SK-N-SH treated with all-trans-retinoic acid at 6 μM for 48 hours (cell line): Measurements from ENCODE around the gene C5.

Experiments used
- ATAC-seq: fragments of 200-7000 bp; cut with Tn5 transposase; 3 replicates; pipeline ENCODE4 v1.9.1; 2020; ENCODE audit warnings: mild to moderate bottlenecking, moderate library complexity
- ARNTL ChIP-seq: fragments of 450-650 bp; formaldehyde crosslinking; IDR thresholded peaks from 2 replicates; pipeline ENCODE4 v1.5.0; 2020; ENCODE audit warnings: low read depth, mild to moderate bottlenecking, moderate library complexity, borderline replicate concordance
- BACH2 ChIP-seq: fragments of 250-450 bp; sonication (Bioruptor Pico); IDR thresholded peaks from 2 replicates; pipeline ENCODE4 v1.9.0; 2021; ENCODE audit warnings: mild to moderate bottlenecking, borderline replicate concordance
- CSDC2 ChIP-seq: fragments of 250-450 bp; sonication (Bioruptor Pico); IDR thresholded peaks from 2 replicates; pipeline ENCODE4 v1.5.0; 2020; ENCODE audit warnings: mild to moderate bottlenecking, moderate library complexity
- ESRRG ChIP-seq: fragments of 250-450 bp; sonication (Bioruptor Pico); IDR thresholded peaks from 2 replicates; pipeline ENCODE4 v1.6.1; 2021; ENCODE audit warnings: mild to moderate bottlenecking
- GLIS3 ChIP-seq: fragments of 250-450 bp; sonication (Bioruptor Pico); IDR thresholded peaks from 2 replicates; pipeline ENCODE4 v1.5.0; 2020; ENCODE audit warnings: mild to moderate bottlenecking, moderate library complexity
- ISL1 ChIP-seq: fragments of 250-450 bp; sonication (Bioruptor Pico); IDR thresholded peaks from 2 replicates; pipeline ENCODE4 v2.1.2; 2022; ENCODE audit warnings: mild to moderate bottlenecking, moderate library complexity
- OSR1 ChIP-seq: fragments of 250-450 bp; sonication (Bioruptor Pico); IDR thresholded peaks from 2 replicates; pipeline ENCODE4 v1.8.0; 2022; ENCODE audit warnings: moderate library complexity, mild to moderate bottlenecking, inconsistent platforms
- PATZ1 ChIP-seq: fragments of 250-450 bp; sonication (Bioruptor Pico); IDR thresholded peaks from 2 replicates; pipeline ENCODE4 v1.8.0; 2020; ENCODE audit warnings: mild to moderate bottlenecking, moderate library complexity, borderline replicate concordance
- PPARA ChIP-seq: fragments of 250-450 bp; sonication (Bioruptor Pico); IDR thresholded peaks from 2 replicates; pipeline ENCODE4 v1.5.0; 2020; ENCODE audit warnings: mild to moderate bottlenecking, borderline replicate concordance
- SNAI2 ChIP-seq: fragments of 250-450 bp; sonication (Bioruptor Pico); IDR thresholded peaks from 2 replicates; pipeline ENCODE4 v1.5.0; 2020; ENCODE audit warnings: mild to moderate bottlenecking, moderate library complexity
- TCF4 ChIP-seq: fragments of 250-450 bp; sonication (Bioruptor Pico); IDR thresholded peaks from 2 replicates; pipeline ENCODE4 v1.8.0; 2021; ENCODE audit warnings: mild to moderate bottlenecking, moderate library complexity, borderline replicate concordance
- TOX ChIP-seq: fragments of 250-450 bp; sonication (Bioruptor Pico); IDR thresholded peaks from 2 replicates; pipeline ENCODE4 v1.8.0; 2021; ENCODE audit warnings: mild to moderate bottlenecking, moderate library complexity, borderline replicate concordance
- ZC3H10 ChIP-seq: fragments of 250-450 bp; sonication (Bioruptor Pico); IDR thresholded peaks from 2 replicates; pipeline ENCODE4 v1.5.1; 2021; ENCODE audit warnings: mild to moderate bottlenecking, moderate library complexity
- ZFP3 ChIP-seq: fragments of 250-450 bp; sonication (Bioruptor Pico); IDR thresholded peaks from 2 replicates; pipeline ENCODE4 v1.5.0; 2020; ENCODE audit warnings: mild to moderate bottlenecking, moderate library complexity
- ZFP30 ChIP-seq: fragments of 450-650 bp; formaldehyde crosslinking; IDR thresholded peaks from 2 replicates; pipeline ENCODE4 v1.5.0; 2022; ENCODE audit warnings: mild to moderate bottlenecking, moderate library complexity
- ZNF565 ChIP-seq: fragments of 450-650 bp; formaldehyde crosslinking; conservative IDR thresholded peaks from 2 replicates; pipeline ENCODE4 v1.5.0; 2020; ENCODE audit warnings: low read depth, mild to moderate bottlenecking, moderate library complexity
- ZNF70 ChIP-seq: fragments of 450-650 bp; formaldehyde crosslinking; IDR thresholded peaks from 2 replicates; pipeline ENCODE4 v1.5.0; 2020; ENCODE audit warnings: mild to moderate bottlenecking, moderate library complexity
- ZNF8 ChIP-seq: fragments of 450-650 bp; formaldehyde crosslinking; IDR thresholded peaks from 2 replicates; pipeline ENCODE4 v1.5.0; 2020; ENCODE audit warnings: mild to moderate bottlenecking, moderate library complexity
- TF ChIP-seq, protein P1 (sequence below): fragments of 250-450 bp; sonication (Bioruptor Pico); IDR thresholded peaks from 2 replicates; pipeline ENCODE4 v1.5.0; 2020; ENCODE audit warnings: mild to moderate bottlenecking, moderate library complexity
- TF ChIP-seq, protein P2 (sequence below): fragments of 250-450 bp; sonication (Bioruptor Pico); IDR thresholded peaks from 2 replicates; pipeline ENCODE4 v1.5.1; 2021; ENCODE audit warnings: mild to moderate bottlenecking, moderate library complexity
- TF ChIP-seq, protein P3 (sequence below): fragments of 250-450 bp; sonication (Bioruptor Pico); IDR thresholded peaks from 2 replicates; pipeline ENCODE4 v1.8.0; 2021; ENCODE audit warnings: low read depth, mild to moderate bottlenecking, moderate library complexity, borderline replicate concordance
- TF ChIP-seq, protein P4 (sequence below): fragments of 250-450 bp; sonication (Bioruptor Pico); IDR thresholded peaks from 2 replicates; pipeline ENCODE4 v1.5.1; 2020; ENCODE audit warnings: low read depth, mild to moderate bottlenecking, moderate library complexity

C5 gene

DNA sequence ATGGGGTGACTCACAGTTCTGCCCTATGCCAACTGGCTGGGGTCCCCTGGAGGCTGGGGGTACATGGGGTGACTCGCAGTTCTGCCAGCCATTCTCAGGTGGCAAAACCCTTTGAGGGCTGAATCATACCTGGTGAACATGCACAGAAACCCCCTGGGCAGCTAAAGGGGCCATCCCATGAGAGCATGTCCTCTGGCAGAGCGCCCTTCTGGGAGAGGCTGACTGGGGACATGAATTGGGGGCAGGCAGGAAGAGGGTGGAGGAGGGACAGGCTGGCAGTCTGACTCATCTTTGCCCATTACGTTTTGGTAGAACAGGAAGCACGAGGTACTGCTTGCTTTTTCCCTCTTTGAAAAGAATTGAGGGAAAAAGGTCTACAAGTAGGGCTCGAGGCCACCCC is 140.2 kb downstream of the C5 start:
- no peak for TF ChIP-seq OSR1 (CRISPR knock-in tag)
- no peak for TF ChIP-seq BACH2 (CRISPR knock-in tag)
- TF ChIP-seq CSDC2 (CRISPR knock-in tag), result no peak
- peak; percentile 25; the same call in 1 of the 3 replicates for ATAC-seq

GRCh38 chr9:120905315-120906164 is 144.5 kb downstream of the C5 start:
- TF ChIP-seq ZNF565 (CRISPR knock-in tag) (no peak), ZFP30 (no peak), ZFP3 (CRISPR knock-in tag) (no peak), CSDC2 (CRISPR knock-in tag) (no peak), GLIS3 (CRISPR knock-in tag) (no peak), ZNF70 (CRISPR knock-in tag) (no peak), ESRRG (CRISPR knock-in tag) (no peak), PPARA (no peak), ZC3H10 (CRISPR knock-in tag) (no peak), ARNTL (no peak), TOX (CRISPR knock-in tag) (no peak), PATZ1 (no peak), TCF4 (no peak)
- TF ChIP-seq, protein P1, sequence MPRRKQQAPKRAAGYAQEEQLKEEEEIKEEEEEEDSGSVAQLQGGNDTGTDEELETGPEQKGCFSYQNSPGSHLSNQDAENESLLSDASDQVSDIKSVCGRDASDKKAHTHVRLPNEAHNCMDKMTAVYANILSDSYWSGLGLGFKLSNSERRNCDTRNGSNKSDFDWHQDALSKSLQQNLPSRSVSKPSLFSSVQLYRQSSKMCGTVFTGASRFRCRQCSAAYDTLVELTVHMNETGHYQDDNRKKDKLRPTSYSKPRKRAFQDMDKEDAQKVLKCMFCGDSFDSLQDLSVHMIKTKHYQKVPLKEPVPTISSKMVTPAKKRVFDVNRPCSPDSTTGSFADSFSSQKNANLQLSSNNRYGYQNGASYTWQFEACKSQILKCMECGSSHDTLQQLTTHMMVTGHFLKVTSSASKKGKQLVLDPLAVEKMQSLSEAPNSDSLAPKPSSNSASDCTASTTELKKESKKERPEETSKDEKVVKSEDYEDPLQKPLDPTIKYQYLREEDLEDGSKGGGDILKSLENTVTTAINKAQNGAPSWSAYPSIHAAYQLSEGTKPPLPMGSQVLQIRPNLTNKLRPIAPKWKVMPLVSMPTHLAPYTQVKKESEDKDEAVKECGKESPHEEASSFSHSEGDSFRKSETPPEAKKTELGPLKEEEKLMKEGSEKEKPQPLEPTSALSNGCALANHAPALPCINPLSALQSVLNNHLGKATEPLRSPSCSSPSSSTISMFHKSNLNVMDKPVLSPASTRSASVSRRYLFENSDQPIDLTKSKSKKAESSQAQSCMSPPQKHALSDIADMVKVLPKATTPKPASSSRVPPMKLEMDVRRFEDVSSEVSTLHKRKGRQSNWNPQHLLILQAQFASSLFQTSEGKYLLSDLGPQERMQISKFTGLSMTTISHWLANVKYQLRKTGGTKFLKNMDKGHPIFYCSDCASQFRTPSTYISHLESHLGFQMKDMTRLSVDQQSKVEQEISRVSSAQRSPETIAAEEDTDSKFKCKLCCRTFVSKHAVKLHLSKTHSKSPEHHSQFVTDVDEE (CRISPR knock-in tag), result no peak
- TF ChIP-seq, protein P2, sequence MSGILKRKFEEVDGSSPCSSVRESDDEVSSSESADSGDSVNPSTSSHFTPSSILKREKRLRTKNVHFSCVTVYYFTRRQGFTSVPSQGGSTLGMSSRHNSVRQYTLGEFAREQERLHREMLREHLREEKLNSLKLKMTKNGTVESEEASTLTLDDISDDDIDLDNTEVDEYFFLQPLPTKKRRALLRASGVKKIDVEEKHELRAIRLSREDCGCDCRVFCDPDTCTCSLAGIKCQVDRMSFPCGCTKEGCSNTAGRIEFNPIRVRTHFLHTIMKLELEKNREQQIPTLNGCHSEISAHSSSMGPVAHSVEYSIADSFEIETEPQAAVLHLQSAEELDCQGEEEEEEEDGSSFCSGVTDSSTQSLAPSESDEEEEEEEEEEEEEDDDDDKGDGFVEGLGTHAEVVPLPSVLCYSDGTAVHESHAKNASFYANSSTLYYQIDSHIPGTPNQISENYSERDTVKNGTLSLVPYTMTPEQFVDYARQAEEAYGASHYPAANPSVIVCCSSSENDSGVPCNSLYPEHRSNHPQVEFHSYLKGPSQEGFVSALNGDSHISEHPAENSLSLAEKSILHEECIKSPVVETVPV (CRISPR knock-in tag), result no peak
- TF ChIP-seq, protein P3, sequence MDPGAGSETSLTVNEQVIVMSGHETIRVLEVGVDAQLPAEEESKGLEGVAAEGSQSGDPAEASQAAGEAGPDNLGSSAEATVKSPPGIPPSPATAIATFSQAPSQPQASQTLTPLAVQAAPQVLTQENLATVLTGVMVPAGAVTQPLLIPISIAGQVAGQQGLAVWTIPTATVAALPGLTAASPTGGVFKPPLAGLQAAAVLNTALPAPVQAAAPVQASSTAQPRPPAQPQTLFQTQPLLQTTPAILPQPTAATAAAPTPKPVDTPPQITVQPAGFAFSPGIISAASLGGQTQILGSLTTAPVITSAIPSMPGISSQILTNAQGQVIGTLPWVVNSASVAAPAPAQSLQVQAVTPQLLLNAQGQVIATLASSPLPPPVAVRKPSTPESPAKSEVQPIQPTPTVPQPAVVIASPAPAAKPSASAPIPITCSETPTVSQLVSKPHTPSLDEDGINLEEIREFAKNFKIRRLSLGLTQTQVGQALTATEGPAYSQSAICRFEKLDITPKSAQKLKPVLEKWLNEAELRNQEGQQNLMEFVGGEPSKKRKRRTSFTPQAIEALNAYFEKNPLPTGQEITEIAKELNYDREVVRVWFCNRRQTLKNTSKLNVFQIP (CRISPR knock-in tag), result no peak
- TF ChIP-seq, protein P4, sequence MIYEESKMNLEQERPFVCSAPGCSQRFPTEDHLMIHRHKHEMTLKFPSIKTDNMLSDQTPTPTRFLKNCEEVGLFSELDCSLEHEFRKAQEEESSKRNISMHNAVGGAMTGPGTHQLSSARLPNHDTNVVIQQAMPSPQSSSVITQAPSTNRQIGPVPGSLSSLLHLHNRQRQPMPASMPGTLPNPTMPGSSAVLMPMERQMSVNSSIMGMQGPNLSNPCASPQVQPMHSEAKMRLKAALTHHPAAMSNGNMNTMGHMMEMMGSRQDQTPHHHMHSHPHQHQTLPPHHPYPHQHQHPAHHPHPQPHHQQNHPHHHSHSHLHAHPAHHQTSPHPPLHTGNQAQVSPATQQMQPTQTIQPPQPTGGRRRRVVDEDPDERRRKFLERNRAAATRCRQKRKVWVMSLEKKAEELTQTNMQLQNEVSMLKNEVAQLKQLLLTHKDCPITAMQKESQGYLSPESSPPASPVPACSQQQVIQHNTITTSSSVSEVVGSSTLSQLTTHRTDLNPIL, result no peak
- TF ChIP-seq, all 23 proteins: peak for 0
- ATAC-seq, result no peak

DNA sequence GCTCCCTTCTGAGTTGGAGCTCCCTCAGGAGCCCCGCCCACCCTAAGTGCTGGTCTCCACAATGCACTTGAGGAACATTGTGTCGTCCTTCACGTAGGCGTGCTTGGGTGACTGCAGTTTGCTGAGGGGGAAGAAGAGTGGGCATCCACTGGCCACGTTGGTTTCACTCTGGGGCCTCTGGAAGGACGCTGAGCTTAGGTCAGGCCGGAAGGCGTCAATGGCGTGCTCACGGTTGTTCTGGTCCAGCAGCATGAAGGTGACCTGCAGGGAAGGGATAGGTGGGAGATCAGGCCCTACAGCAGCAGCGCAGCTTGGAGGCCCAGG is 145.1 kb downstream of the C5 start:
- TF ChIP-seq, protein P2 (CRISPR knock-in tag), result no peak
- TF ChIP-seq SNAI2 (CRISPR knock-in tag) (no peak), ISL1 (no peak), ZNF70 (CRISPR knock-in tag) (no peak), ZFP3 (CRISPR knock-in tag) (no peak), PPARA (no peak), BACH2 (CRISPR knock-in tag) (no peak), ZC3H10 (CRISPR knock-in tag) (no peak), ZNF8 (CRISPR knock-in tag) (no peak), ZFP30 (no peak)
- TF ChIP-seq, protein P3 (CRISPR knock-in tag), result no peak
- TF ChIP-seq, all 23 proteins: peak for 0
- ATAC-seq, result no peak
